GM18867 (cell line): ENCODE measurements around the gene RAD51B.

Experiments used
- ATAC-seq: cut with Tn5 transposase; IDR thresholded peaks from one replicate; pipeline ENCODE4 v1.9.1; 2021; ENCODE audit warnings: mild to moderate bottlenecking, moderate library complexity; ENCODE audit not compliant: unreplicated experiment

Gene RAD51B

DNA sequence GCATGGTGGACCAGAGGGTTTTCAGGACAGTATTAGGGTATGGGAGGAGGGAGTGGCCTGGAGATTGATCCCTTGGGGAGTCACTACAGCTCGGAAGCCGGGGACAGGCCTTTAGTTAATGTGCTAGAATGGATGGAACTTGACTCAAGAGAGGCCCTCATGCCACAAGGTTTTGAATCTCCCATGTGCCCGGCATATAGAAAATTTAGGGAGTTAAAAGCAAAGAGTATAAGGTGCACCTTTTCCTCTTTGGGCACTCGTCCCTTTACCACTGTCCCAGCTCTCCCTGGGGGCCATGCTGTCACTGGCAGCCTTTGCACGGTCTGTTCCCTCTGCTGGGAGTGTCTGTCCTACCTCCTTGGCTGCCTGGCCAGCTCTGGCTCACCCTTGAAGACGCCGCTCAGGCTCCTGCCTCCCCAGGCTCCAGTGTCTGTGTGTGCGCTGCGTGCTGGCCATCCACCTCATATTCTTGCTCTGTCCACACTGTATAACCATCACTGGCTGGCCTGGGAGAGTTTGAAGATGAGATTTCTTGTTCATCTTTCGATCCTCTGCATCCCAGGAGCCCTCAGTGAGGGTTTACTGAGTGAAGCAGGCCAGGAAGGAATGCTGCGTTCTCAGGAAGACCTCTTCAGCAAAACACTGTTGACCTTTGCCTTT lies 811.9 kb downstream of the RAD51B start:
- ATAC-seq: no peak

GRCh38 chr14:68632054-68632895 lies 812.7 kb downstream of the RAD51B start:
- no peak for ATAC-seq

DNA sequence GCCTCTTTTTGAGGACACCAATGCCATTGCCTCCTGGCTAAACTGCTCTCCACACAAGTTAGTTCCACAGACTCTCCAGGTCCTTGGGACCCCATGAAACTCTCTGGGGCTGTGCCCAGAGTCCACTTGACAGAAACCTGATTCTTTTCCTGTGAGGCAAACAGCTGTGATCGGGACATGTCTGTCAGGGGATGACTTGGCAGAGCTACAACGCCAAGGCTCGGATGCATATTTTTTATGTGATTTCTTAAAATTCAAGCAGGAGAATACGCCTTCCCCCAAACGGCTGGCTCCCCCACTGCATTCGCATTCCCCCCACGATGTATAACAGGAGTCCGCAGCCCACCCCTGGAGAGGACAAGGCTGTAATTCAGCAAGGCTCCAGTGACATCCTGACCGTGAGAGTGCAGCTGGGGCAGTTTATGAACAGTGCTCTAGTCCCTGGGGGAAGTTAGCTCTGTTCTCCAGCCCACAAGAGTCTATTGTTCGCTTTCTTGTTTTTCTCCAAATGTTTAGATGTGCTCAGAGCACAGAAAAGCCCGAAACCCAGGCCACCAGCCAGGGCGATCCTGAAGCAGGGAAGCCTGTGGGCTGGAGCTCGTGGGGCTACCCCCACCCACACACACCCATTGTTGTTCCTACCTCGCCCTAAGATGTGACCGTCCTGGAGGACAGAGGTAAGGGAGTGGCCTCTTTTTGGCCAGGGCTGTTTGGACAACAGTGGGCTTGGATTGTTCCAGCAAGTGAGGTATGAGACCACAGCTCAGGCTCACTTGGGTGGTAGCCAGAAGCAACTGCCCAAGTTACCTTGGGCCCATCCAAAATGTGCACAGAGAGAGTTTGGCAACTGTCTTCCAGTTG lies 813.8 kb downstream of the RAD51B start:
- ATAC-seq: no peak

DNA sequence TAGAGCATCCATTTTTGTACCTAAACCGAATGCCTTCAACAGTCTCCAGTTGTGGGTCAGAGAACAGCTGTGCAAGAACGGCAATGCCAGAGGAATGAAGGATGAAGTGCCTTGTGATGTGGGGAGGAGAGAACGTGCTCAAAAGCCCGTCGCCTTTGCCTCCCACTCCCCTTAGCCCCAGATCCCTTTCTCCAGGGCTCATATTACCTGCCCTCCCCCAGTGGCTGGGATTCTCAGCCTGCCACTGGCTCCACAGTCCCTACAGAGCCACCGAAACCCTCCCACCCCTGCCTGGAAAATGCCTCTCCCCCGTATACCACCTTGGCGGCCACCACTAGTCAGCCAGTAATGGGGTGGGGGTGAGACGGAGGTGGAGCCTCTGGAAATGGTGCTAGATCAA lies 814.8 kb downstream of the RAD51B start:
- no peak for ATAC-seq

- no peak for ATAC-seq
Measured at GRCh38 chr14:68634874-68635595, 815.5 kb downstream of the RAD51B start.

- no peak for ATAC-seq
Measured at GRCh38 chr14:68636597-68636996, 817.0 kb downstream of the RAD51B start.

GRCh38 chr14:68637106-68638021 lies 817.8 kb downstream of the RAD51B start:
- no peak for ATAC-seq

- ATAC-seq: no peak
Measured at GRCh38 chr14:68638141-68638999, 818.8 kb downstream of the RAD51B start.

GRCh38 chr14:68639000-68639757 lies 819.6 kb downstream of the RAD51B start:
- no peak for ATAC-seq

GRCh38 chr14:68639758-68640574 lies 820.4 kb downstream of the RAD51B start:
- no peak for ATAC-seq

DNA sequence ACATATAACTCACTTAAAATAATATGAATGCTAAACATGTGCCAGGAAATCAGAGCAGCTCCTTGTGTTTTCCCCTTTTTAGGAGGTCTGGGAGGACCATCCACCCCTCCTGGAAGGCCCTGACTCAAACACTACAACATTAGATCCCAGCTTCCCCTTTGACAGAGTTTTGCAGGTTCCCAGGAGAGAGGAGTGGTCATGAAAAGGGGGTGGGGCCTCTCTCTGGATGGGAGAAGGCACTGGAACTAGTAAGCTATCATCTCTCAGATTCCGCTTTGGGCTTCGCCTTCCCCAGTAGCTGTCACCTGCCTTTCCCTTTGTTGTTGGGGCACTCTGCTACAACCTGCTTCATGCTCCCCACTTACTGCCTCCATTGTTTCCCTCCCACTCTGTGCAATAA lies 824.1 kb downstream of the RAD51B start:
- no peak for ATAC-seq

DNA sequence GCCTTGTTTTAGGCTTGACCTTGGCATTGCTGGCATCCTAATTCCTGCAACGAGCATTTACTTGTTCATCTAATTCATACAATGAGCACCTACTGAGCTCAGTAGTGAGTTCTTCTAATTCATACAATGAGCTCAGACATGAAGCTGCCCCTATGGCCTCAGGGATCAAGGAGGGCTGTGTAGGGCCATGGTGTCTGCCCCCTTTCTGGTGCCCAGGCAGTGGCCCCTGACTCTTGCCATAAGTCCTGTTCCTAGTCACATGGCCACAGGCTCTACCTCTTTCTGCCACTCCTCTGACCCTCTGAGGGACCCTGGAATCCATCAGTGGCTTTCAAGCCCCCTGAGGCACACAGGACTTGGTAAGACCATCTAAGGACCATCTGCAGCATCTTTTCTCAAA lies 824.5 kb downstream of the RAD51B start:
- ATAC-seq: no peak

DNA sequence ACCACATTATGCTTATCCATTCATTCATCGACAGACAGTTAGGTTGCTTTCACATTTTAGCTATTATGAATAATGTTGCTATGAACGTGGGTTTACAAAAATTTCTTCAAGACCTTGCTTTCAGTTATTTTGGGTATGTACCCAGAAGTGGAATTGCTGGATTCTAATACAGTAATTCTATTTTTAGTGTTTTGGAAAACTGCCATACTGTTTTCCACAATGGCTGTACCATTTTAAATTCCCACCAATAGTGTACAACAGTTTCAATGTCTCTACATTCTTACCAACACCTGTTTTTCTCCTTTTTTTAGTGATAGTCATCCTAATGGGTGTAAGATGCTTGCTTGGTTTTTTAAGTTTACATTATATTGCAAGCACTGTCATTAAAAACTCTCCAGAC lies 825.8 kb downstream of the RAD51B start:
- ATAC-seq: no peak

DNA sequence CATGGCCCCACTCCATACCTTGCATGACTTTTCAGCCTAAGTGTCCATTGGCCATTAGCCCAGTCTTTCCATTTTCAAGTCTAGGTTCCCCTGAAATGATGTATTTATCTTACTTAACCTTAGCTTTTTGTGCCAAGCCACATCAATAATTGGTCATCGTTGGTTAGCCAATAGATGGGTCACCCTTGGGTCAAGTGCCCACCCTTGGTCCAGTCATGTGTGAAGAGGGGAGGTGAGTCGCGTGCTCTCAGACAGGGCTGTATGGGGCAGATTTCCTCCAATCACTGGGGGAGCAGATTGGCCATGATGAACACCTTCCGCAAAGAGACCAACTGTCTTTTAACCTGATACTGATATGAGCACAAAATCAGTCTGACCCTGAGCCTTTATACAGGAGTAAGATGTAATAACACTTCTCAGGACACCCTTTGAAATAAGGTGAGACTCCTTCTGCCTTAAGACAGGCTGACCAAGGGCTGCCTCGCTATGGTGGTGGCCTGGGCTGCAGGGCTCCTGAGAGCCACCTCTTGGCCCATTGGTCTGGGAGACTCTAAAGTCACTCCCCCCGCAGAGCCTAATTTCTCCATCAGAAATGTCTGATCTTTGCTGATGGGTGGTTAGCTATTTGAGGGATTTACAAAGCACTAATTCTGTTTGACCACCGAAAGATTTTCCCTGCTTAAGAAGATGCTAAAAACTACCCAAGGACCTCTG lies 830.1 kb downstream of the RAD51B start:
- ATAC-seq: no peak

DNA sequence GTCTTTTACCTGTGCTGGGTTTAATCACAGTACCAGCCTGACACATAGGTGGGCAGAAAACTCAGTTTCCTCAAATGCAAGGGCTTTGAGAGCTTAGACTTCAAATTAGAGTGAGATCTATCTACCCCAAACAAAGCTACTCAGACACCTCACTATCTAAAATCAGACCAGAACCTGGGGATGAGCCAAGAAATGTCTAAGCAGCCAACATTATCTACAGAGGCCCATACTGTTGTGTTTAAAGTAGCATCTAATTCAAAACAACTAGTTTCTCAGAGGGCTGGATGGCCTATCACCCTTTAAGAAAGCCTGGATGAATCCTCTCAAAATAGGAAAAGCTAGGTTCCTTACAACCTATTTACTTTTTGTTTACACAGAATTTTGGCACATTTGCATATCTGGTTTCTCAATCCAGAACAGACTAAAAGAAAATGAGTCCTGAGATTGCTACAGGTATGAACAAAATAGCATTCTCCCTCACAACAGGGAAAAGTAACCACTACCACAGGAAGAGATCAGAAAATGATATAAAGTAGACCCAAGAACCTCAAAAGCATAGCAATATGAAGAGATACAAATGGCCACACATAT lies 830.9 kb downstream of the RAD51B start:
- no peak for ATAC-seq

DNA sequence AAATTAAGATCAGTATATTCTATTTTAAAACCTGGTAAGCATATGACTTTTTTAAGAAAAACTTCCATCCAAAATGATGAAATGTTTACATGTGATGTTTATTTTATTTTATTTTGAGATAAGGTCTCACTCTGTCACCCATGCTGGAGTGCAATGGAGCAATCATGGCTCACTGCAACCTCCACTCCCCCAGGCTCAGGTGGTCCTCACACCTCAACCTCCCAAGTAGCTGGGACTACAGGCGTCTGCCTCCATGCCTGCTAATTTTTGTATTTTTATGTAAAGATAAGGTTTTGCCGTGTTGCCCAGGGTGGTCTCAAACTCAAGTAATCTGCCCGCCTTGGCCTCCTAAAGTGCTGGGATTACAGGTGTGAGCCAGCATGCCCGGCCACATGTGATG lies 831.5 kb downstream of the RAD51B start:
- ATAC-seq: no peak
